HL-60 (cell line): ENCODE measurements around the gene DVL1.

Experiments used
- DNase-seq, 2 experiments: peaks; one replicate each; pipeline ENCODE4 v3.0.0-alpha.2; 2010 to 2020; ENCODE audit warnings: low read depth in 1 of 2, low spot score in 1 of 2
- H3K27ac ChIP-seq: fragments of 250-450 bp; sonication (Bioruptor Pico); replicated peaks from 2 replicates; pipeline ENCODE4 v1.5.1; 2020; ENCODE audit warnings: mild to moderate bottlenecking, moderate library complexity
- H3K27me3 ChIP-seq: fragments of 250-450 bp; sonication (Bioruptor Pico); 2 replicates; pipeline ENCODE4 v1.5.1; 2021; ENCODE audit warnings: mild to moderate bottlenecking, moderate library complexity; ENCODE audit not compliant: insufficient read depth, poor library complexity, severe bottlenecking
- H3K4me3 ChIP-seq: replicated peaks from 2 replicates; pipeline ENCODE4 v1.5.1; 2011; ENCODE audit warnings: mild to moderate bottlenecking, control low read depth, low read length; ENCODE audit not compliant: insufficient read depth
- GABPA ChIP-seq: IDR thresholded peaks from 2 replicates; pipeline ENCODE4 v1.6.1; 2012; ENCODE audit warnings: low read depth
- POLR2AphosphoS5 ChIP-seq: IDR thresholded peaks from 2 replicates; pipeline ENCODE4 v1.6.1; 2012; ENCODE audit warnings: low read depth
- SPI1 ChIP-seq: IDR thresholded peaks from 2 replicates; pipeline ENCODE4 v1.6.1; 2012; ENCODE audit warnings: low read depth, mild to moderate bottlenecking, borderline replicate concordance
- TF ChIP-seq, protein P1 (sequence below): IDR thresholded peaks from 2 replicates; pipeline ENCODE4 v1.6.1; 2012; ENCODE audit warnings: low read depth; ENCODE audit not compliant: insufficient replicate concordance
- TF ChIP-seq, protein P2 (sequence below): IDR thresholded peaks from one replicate; pipeline ENCODE4 v1.5.1; 2011; ENCODE audit warnings: low read length, control low read depth, inconsistent platforms; ENCODE audit not compliant: insufficient read depth

The DVL1 gene

GRCh38 chr1:1330366-1331067 lies 18.7 kb downstream of the DVL1 start:
- Histone ChIP-seq H3K27ac (0 out of 2 replicates have a peak overlapping the region, but pooled peaks have one; percentile 13), H3K27me3 (no peaks in the 10 kb centered on the region), H3K4me3 (no peak overlapping the region)
- TF ChIP-seq POLR2AphosphoS5 (no peak), SPI1 (no peak), GABPA (no peak)
- TF ChIP-seq, protein P1, sequence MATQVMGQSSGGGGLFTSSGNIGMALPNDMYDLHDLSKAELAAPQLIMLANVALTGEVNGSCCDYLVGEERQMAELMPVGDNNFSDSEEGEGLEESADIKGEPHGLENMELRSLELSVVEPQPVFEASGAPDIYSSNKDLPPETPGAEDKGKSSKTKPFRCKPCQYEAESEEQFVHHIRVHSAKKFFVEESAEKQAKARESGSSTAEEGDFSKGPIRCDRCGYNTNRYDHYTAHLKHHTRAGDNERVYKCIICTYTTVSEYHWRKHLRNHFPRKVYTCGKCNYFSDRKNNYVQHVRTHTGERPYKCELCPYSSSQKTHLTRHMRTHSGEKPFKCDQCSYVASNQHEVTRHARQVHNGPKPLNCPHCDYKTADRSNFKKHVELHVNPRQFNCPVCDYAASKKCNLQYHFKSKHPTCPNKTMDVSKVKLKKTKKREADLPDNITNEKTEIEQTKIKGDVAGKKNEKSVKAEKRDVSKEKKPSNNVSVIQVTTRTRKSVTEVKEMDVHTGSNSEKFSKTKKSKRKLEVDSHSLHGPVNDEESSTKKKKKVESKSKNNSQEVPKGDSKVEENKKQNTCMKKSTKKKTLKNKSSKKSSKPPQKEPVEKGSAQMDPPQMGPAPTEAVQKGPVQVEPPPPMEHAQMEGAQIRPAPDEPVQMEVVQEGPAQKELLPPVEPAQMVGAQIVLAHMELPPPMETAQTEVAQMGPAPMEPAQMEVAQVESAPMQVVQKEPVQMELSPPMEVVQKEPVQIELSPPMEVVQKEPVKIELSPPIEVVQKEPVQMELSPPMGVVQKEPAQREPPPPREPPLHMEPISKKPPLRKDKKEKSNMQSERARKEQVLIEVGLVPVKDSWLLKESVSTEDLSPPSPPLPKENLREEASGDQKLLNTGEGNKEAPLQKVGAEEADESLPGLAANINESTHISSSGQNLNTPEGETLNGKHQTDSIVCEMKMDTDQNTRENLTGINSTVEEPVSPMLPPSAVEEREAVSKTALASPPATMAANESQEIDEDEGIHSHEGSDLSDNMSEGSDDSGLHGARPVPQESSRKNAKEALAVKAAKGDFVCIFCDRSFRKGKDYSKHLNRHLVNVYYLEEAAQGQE: no peak
- TF ChIP-seq, protein P2, sequence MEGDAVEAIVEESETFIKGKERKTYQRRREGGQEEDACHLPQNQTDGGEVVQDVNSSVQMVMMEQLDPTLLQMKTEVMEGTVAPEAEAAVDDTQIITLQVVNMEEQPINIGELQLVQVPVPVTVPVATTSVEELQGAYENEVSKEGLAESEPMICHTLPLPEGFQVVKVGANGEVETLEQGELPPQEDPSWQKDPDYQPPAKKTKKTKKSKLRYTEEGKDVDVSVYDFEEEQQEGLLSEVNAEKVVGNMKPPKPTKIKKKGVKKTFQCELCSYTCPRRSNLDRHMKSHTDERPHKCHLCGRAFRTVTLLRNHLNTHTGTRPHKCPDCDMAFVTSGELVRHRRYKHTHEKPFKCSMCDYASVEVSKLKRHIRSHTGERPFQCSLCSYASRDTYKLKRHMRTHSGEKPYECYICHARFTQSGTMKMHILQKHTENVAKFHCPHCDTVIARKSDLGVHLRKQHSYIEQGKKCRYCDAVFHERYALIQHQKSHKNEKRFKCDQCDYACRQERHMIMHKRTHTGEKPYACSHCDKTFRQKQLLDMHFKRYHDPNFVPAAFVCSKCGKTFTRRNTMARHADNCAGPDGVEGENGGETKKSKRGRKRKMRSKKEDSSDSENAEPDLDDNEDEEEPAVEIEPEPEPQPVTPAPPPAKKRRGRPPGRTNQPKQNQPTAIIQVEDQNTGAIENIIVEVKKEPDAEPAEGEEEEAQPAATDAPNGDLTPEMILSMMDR: no peak
- DNase-seq: no peak

GRCh38 chr1:1329304-1330210 lies 19.7 kb downstream of the DVL1 start:
- no peak for DNase-seq
- H3K27me3 ChIP-seq: no peaks in the 10 kb centered on the region
- no peak overlapping the region for H3K27ac ChIP-seq
- 0 out of 2 replicates have a peak, but pooled peaks have one; percentile 47 for TF ChIP-seq POLR2AphosphoS5
- TF ChIP-seq, protein P2: no peak
- no peak overlapping the region for H3K4me3 ChIP-seq

DNA sequence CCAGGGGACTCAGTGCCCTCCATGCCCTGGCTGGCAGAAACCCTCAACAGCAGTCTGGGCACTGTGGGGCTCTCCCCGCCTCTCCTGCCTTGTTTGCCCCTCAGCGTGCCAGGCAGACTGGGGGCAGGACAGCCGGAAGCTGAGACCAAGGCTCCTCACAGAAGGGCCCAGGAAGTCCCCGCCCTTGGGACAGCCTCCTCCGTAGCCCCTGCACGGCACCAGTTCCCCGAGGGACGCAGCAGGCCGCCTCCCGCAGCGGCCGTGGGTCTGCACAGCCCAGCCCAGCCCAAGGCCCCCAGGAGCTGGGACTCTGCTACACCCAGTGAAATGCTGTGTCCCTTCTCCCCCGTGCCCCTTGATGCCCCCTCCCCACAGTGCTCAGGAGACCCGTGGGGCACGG lies 21.0 kb downstream of the DVL1 start:
- TF ChIP-seq, protein P1: no peak
- TF ChIP-seq SPI1 (no peak), GABPA (no peak), POLR2AphosphoS5 (no peak)
- TF ChIP-seq, protein P2: no peak
- Histone ChIP-seq H3K4me3 (no peak overlapping the region), H3K27ac (no peak overlapping the region), H3K27me3 (no peaks in the 10 kb centered on the region)
- no peak for DNase-seq
